ENCODE results near the gene DMD.

- TF ChIP-seq CTCF (conservative IDR thresholded peaks at IDR 0.05 in 1 of 2, IDR thresholded peaks at IDR 0.05 in 1 of 2; ENCODE audit: low read depth in 1 of 2, low read length in 2 of 2) (no peak), EZH2 (IDR thresholded peaks at IDR 0.05; ENCODE audit: low read length, missing control alignments) (no peak)
Measured at GRCh38 chrX:32780109-32780508, 431.2 kb downstream of the DMD start.
